K562 (cell line): ENCODE measurements around the gene SIRT4. TPM values are rescaled to one million over a fixed set of nuclear protein-coding genes. Genes with fewer than 3 reads are reported as not detected.

Experiments used
- CBFA2T2 ChIP-seq: fragments of 450-650 bp; conservative IDR thresholded peaks from 2 replicates; pipeline ENCODE4 v1.6.1; 2017; ENCODE audit warnings: mild to moderate bottlenecking
- CBX5 ChIP-seq: IDR thresholded peaks from 2 replicates; pipeline ENCODE4 v1.6.1; 2014; ENCODE audit warnings: low read depth, borderline replicate concordance
- ELF4 ChIP-seq: fragments of 450-650 bp; formaldehyde crosslinking; IDR thresholded peaks from 2 replicates; pipeline ENCODE4 v1.4.0; 2022; ENCODE audit warnings: missing genetic modification characterization
- HNRNPH1 ChIP-seq: fragments of 200-400 bp; formaldehyde crosslinking; optimal IDR thresholded peaks from 2 replicates; pipeline ENCODE3; 2017; ENCODE audit warnings: low read depth, mild to moderate bottlenecking, low read length, moderate library complexity
- MEF2D ChIP-seq: conservative IDR thresholded peaks from 2 replicates; pipeline ENCODE4 v1.6.1; 2016; ENCODE audit warnings: low read depth, missing genetic modification characterization, missing compliant biosample characterization
- POLR2H ChIP-seq: IDR thresholded peaks from 2 replicates; pipeline ENCODE4 v1.6.1; 2016; ENCODE audit warnings: missing genetic modification characterization, low read depth, mild to moderate bottlenecking, control low read depth, missing compliant biosample characterization, moderate library complexity
- POLR3A ChIP-seq: IDR thresholded peaks from 2 replicates; pipeline ENCODE4 v1.6.1; 2011; ENCODE audit warnings: borderline replicate concordance, mild to moderate bottlenecking, moderate library complexity; ENCODE audit not compliant: insufficient read length, insufficient read depth; ENCODE audit errors: extremely low read depth
- SIX5 ChIP-seq, 2 experiments: IDR thresholded peaks; 2 replicates each; pipeline ENCODE4 v1.6.1; 2011; ENCODE audit warnings: low read length in 2 of 2, borderline replicate concordance in 1 of 2, low read depth in 1 of 2, mild to moderate bottlenecking in 1 of 2, moderate library complexity in 1 of 2; ENCODE audit not compliant: insufficient read depth in 1 of 2
- STAT5A ChIP-seq: IDR thresholded peaks from 2 replicates; pipeline ENCODE4 v1.6.1; 2012; ENCODE audit warnings: low read length, inconsistent platforms, borderline replicate concordance
- polyA plus RNA-seq, 8 experiments: library from polyadenylated mRNA; depleted of rRNA in 4 of 8; stranded (reverse) in 5 of 8; unstranded in 3 of 8; fragments of >200 nt; fragmentation: Nextera tagmentation in 2 of 8; fragmentation: Illumina TruSeq in 1 of 8; extraction: Ambion mirVana in 2 of 8; extraction: Trizol in 1 of 8; gene quantifications; 2 replicates each; pipeline versions ENCODE4 v1.2.1 to v1.2.3, GENCODE V29; 2011 to 2014; ENCODE audit warnings: inconsistent platforms in 1 of 8, missing spikeins in 1 of 8
- total RNA-seq, 7 experiments: library from RNA; depleted of rRNA in 6 of 7; stranded (reverse); fragments of >200 nt in 6 of 7; fragmentation: Illumina TruSeq in 2 of 7; extraction: Trizol in 2 of 7; gene quantifications; 2 replicates each; pipeline versions ENCODE4 v1.2.1 to v1.2.3, GENCODE V29; 2011 to 2021; ENCODE audit warnings: low replicate concordance in 1 of 7
- TF ChIP-seq, protein P1 (sequence below): fragments of 450-650 bp; formaldehyde crosslinking; IDR thresholded peaks from 2 replicates; pipeline ENCODE4 v1.4.0; 2020; ENCODE audit warnings: mild to moderate bottlenecking, moderate library complexity
- TF ChIP-seq, protein P2 (sequence below): sonication (generic); formaldehyde crosslinking; IDR thresholded peaks from 2 replicates; pipeline ENCODE4 v1.9.0; 2022; ENCODE audit warnings: mild to moderate bottlenecking, missing genetic modification reagents
- TF ChIP-seq, protein P3 (sequence below): fragments of 450-650 bp; IDR thresholded peaks from 2 replicates; pipeline ENCODE4 v1.6.1; 2016; ENCODE audit warnings: mild to moderate bottlenecking, moderate library complexity

SIRT4 gene
- total and polyA plus RNA-seq, 9 of the 15 experiments (the other 6 are each of a cell fraction or from before 2014, with no cell fraction given): 0.86 to 5.2 (median 2.4) TPM

DNA sequence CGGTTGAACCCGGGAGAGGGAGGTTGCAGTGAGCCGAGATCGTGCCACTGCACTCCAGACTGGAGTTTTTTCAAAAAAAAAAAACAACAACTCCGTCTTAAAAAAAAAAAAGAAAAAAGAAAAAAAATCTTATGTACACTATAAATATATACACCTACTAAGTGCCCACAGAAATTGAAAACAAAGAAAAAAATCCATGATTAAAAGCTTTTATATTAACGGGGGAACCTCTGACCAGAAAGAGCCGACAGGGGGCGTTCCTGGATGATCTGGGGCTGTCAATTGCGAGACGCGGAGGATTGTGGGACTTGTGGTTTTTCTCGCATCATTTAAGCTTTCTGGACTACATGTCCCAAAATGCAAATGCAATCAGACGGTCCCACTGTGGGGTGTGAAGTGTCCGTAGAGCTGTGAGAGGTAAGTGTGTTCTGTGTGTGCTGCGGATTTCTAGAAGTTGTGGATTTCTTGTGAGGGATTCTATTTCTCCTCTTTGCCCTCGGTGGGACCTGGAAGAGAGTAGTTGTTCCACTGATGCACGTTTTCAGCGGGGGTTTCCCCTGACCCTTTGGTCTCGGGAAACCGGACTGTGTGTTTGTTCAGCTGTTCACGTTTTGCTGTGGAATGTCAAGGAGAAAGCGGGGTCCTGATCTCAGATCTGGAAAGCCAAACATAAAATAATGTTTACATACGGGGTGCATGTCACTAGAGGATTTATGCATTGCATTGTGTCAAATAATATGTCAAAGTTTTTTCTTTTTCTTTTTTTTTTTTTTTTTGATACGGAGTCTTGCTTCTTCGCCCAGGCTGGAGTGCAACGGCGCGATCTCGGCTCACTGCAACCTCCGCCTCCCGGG lies at the start of gene SIRT4 (continued):
- TF ChIP-seq, protein P1, sequence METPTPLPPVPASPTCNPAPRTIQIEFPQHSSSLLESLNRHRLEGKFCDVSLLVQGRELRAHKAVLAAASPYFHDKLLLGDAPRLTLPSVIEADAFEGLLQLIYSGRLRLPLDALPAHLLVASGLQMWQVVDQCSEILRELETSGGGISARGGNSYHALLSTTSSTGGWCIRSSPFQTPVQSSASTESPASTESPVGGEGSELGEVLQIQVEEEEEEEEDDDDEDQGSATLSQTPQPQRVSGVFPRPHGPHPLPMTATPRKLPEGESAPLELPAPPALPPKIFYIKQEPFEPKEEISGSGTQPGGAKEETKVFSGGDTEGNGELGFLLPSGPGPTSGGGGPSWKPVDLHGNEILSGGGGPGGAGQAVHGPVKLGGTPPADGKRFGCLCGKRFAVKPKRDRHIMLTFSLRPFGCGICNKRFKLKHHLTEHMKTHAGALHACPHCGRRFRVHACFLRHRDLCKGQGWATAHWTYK (CRISPR knock-in tag): no peak
- no peak for TF ChIP-seq ELF4 (CRISPR knock-in tag)
- no peak for TF ChIP-seq HNRNPH1
- no peak for TF ChIP-seq POLR3A
- peak; percentile 87 to 92 for TF ChIP-seq SIX5 (IDR thresholded peaks at IDR 0.05; ENCODE audit: borderline replicate concordance in 1 of 2, insufficient read depth in 1 of 2, low read depth in 1 of 2, low read length in 2 of 2)
- TF ChIP-seq CBFA2T2: peak; percentile 33
- TF ChIP-seq, protein P2, sequence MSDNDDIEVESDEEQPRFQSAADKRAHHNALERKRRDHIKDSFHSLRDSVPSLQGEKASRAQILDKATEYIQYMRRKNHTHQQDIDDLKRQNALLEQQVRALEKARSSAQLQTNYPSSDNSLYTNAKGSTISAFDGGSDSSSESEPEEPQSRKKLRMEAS (CRISPR knock-in tag): 0 out of 2 replicates have a peak, but pooled peaks have one; percentile 34
- TF ChIP-seq CBX5: no peak
- no peak for TF ChIP-seq STAT5A
- TF ChIP-seq, protein P3, sequence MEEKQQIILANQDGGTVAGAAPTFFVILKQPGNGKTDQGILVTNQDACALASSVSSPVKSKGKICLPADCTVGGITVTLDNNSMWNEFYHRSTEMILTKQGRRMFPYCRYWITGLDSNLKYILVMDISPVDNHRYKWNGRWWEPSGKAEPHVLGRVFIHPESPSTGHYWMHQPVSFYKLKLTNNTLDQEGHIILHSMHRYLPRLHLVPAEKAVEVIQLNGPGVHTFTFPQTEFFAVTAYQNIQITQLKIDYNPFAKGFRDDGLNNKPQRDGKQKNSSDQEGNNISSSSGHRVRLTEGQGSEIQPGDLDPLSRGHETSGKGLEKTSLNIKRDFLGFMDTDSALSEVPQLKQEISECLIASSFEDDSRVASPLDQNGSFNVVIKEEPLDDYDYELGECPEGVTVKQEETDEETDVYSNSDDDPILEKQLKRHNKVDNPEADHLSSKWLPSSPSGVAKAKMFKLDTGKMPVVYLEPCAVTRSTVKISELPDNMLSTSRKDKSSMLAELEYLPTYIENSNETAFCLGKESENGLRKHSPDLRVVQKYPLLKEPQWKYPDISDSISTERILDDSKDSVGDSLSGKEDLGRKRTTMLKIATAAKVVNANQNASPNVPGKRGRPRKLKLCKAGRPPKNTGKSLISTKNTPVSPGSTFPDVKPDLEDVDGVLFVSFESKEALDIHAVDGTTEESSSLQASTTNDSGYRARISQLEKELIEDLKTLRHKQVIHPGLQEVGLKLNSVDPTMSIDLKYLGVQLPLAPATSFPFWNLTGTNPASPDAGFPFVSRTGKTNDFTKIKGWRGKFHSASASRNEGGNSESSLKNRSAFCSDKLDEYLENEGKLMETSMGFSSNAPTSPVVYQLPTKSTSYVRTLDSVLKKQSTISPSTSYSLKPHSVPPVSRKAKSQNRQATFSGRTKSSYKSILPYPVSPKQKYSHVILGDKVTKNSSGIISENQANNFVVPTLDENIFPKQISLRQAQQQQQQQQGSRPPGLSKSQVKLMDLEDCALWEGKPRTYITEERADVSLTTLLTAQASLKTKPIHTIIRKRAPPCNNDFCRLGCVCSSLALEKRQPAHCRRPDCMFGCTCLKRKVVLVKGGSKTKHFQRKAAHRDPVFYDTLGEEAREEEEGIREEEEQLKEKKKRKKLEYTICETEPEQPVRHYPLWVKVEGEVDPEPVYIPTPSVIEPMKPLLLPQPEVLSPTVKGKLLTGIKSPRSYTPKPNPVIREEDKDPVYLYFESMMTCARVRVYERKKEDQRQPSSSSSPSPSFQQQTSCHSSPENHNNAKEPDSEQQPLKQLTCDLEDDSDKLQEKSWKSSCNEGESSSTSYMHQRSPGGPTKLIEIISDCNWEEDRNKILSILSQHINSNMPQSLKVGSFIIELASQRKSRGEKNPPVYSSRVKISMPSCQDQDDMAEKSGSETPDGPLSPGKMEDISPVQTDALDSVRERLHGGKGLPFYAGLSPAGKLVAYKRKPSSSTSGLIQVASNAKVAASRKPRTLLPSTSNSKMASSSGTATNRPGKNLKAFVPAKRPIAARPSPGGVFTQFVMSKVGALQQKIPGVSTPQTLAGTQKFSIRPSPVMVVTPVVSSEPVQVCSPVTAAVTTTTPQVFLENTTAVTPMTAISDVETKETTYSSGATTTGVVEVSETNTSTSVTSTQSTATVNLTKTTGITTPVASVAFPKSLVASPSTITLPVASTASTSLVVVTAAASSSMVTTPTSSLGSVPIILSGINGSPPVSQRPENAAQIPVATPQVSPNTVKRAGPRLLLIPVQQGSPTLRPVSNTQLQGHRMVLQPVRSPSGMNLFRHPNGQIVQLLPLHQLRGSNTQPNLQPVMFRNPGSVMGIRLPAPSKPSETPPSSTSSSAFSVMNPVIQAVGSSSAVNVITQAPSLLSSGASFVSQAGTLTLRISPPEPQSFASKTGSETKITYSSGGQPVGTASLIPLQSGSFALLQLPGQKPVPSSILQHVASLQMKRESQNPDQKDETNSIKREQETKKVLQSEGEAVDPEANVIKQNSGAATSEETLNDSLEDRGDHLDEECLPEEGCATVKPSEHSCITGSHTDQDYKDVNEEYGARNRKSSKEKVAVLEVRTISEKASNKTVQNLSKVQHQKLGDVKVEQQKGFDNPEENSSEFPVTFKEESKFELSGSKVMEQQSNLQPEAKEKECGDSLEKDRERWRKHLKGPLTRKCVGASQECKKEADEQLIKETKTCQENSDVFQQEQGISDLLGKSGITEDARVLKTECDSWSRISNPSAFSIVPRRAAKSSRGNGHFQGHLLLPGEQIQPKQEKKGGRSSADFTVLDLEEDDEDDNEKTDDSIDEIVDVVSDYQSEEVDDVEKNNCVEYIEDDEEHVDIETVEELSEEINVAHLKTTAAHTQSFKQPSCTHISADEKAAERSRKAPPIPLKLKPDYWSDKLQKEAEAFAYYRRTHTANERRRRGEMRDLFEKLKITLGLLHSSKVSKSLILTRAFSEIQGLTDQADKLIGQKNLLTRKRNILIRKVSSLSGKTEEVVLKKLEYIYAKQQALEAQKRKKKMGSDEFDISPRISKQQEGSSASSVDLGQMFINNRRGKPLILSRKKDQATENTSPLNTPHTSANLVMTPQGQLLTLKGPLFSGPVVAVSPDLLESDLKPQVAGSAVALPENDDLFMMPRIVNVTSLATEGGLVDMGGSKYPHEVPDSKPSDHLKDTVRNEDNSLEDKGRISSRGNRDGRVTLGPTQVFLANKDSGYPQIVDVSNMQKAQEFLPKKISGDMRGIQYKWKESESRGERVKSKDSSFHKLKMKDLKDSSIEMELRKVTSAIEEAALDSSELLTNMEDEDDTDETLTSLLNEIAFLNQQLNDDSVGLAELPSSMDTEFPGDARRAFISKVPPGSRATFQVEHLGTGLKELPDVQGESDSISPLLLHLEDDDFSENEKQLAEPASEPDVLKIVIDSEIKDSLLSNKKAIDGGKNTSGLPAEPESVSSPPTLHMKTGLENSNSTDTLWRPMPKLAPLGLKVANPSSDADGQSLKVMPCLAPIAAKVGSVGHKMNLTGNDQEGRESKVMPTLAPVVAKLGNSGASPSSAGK: peak; percentile 88
- peak; percentile 73; the same call in 1 of the 2 replicates for TF ChIP-seq MEF2D (tag)
- no peak for TF ChIP-seq POLR2H (tag)
